ENCODE data around the gene SURF6. TPM values are rescaled to one million over a fixed set of nuclear protein-coding genes. Genes with fewer than 3 reads are reported as not detected.

Gene SURF6
- total RNA-seq, 2 experiments from 2014 or later: 24.9 to 28.3 TPM

DNA sequence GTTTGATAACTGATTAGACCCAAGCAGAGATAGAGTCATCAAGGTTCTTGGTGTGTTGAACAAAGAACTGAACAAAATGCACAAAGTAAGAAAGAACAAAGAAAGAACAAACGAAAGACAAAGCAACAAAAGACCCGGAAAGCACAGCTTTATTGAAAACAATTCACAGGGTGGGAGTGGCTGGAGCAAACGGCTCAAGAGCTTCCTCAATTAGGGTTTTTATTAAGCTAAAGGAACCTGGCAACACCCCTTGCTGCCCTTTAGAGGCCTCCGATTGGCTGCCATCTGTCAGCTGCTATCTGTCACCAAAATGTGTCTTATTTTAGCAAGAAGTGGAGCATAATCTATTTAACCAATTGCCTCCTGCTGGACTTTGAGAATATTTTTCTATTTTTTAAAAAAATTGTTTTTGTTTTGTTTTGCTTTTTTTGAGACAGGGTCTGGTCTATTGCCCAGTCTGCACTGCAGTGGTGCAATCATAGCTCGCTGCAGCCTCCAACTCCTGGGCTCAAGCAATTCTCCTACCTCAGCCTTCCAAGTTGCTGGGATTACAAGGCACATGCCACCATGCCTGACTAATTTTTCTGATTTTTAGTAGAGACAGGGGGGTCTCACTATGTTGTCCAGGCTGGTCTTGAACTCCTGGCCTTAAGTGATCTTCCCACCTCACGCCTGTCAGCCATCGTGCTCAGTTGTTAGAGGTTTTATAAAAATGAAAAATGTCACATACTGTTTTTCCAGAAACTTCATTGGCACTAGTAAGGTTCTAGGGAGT is 53.3 kb downstream of the SURF6 start:
- ChIA-PET POLR2A (no interaction called here), CTCF (interaction anchor here (0.8 to 1.3 kb wide), 2 partner anchors 10 to 43 kb away, joined by 4 read pairs; no protein-coding TSS in a partner anchor)
- H3K36me3 Mint-ChIP-seq (ENCODE audit: low read depth): no peaks in the 10 kb centered on the region
- H3K27me3 Mint-ChIP-seq: peaks cover 7% of the 10 kb centered on the region
- ATAC-seq: no peak
- H3K27ac Mint-ChIP-seq: no peak overlapping the region
- no peaks in the 10 kb centered on the region for H3K9me3 Mint-ChIP-seq
- TF ChIP-seq, protein P1, sequence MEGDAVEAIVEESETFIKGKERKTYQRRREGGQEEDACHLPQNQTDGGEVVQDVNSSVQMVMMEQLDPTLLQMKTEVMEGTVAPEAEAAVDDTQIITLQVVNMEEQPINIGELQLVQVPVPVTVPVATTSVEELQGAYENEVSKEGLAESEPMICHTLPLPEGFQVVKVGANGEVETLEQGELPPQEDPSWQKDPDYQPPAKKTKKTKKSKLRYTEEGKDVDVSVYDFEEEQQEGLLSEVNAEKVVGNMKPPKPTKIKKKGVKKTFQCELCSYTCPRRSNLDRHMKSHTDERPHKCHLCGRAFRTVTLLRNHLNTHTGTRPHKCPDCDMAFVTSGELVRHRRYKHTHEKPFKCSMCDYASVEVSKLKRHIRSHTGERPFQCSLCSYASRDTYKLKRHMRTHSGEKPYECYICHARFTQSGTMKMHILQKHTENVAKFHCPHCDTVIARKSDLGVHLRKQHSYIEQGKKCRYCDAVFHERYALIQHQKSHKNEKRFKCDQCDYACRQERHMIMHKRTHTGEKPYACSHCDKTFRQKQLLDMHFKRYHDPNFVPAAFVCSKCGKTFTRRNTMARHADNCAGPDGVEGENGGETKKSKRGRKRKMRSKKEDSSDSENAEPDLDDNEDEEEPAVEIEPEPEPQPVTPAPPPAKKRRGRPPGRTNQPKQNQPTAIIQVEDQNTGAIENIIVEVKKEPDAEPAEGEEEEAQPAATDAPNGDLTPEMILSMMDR (IDR thresholded peaks at IDR 0.05): no peak
- intact Hi-C loops (cut with micrococcal nuclease): no loop called here
- no peak for DNase-seq
- H3K4me3 Mint-ChIP-seq: no peak overlapping the region
- H3K4me1 Mint-ChIP-seq (ENCODE audit: low read depth): no peaks in the 10 kb centered on the region

DNA sequence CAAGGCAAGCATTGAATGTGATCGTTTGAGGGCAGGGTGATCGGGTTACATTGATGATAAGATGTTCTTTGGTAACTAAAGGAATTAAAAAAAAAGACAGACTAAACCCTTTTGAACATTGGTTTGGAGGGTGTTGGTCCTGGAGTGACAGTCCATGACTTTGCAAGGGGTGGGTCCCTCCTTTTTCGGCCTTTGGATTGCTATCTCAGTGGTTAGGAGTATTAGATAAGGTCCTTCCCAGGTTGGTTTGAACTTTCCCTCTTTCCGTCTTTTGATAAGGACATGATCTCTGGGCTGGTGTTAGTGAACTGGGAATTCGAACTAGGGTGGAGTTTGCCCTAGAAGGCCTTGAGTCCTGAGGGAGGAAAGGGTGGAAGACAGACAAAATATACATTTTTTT is 55.6 kb downstream of the SURF6 start:
- Mint-ChIP-seq H3K4me1 (ENCODE audit: low read depth) (no peaks in the 10 kb centered on the region), H3K9me3 (no peaks in the 10 kb centered on the region), H3K27ac (no peak overlapping the region), H3K36me3 (ENCODE audit: low read depth) (no peaks in the 10 kb centered on the region), H3K27me3 (peaks cover 18% of the 10 kb centered on the region), H3K4me3 (no peak overlapping the region)
- ChIA-PET POLR2A (no interaction called here), CTCF (interaction anchor here (1.1 kb wide), 1 partner anchor 28 kb away, joined by 3 read pairs; no protein-coding TSS in a partner anchor)
- ATAC-seq: no peak
- no peak for DNase-seq
- TF ChIP-seq, protein P1 (IDR thresholded peaks at IDR 0.05): no peak
- intact Hi-C loops (cut with micrococcal nuclease): no loop called here

Other genes with a start within 250 kb of the SURF6 start
- gene RALGDS, start 214.9 kb downstream of the SURF6 start, total RNA-seq: 10 to 100 TPM; 80.5 to 88.2 TPM
- gene GBGT1, start 172.3 kb downstream of the SURF6 start, total RNA-seq: 1 to 10 TPM; 3.6 to 4.1 TPM
- gene OBP2B, start 126.9 kb downstream of the SURF6 start, total RNA-seq: not detected
- gene ABO, start 61.0 kb downstream of the SURF6 start, total RNA-seq: not detected
- gene MED22, start 11.9 kb upstream of the SURF6 start, total RNA-seq: 10 to 100 TPM; 23.4 to 29.0 TPM
- 1,000 to 10,000 TPM; 3,479 to 3,507 TPM for gene RPL7A, start 12.0 kb upstream of the SURF6 start, total RNA-seq
- gene SURF1, start 20.3 kb upstream of the SURF6 start, total RNA-seq: 10 to 100 TPM; 22.1 to 25.3 TPM
- gene SURF2, start 20.4 kb upstream of the SURF6 start, total RNA-seq: 10 to 100 TPM; 14.6 to 21.5 TPM
- gene SURF4, start 39.9 kb upstream of the SURF6 start, total RNA-seq: 100 to 1,000 TPM; 219 to 239 TPM
- under 1 TPM; 0.45 to 0.52 TPM for gene STKLD1, start 40.2 kb upstream of the SURF6 start, total RNA-seq
- gene REXO4, start 81.8 kb upstream of the SURF6 start, total RNA-seq: 10 to 100 TPM; 35.3 to 36.7 TPM
- 1 to 10 TPM; 2.5 to 2.9 TPM for gene ADAMTS13, start 86.2 kb upstream of the SURF6 start, total RNA-seq
- gene CACFD1, start 123.8 kb upstream of the SURF6 start, total RNA-seq: 1 to 10 TPM; 1.3 to 1.4 TPM
- gene SLC2A6, start 142.9 kb upstream of the SURF6 start, total RNA-seq: 1 to 10 TPM; 5.4 to 6.7 TPM
- gene MYMK, start 188.8 kb upstream of the SURF6 start, total RNA-seq: not detected
- gene ADAMTSL2, start 198.5 kb upstream of the SURF6 start, total RNA-seq: under 1 TPM; 0.11 to 0.25 TPM

Data from activated CD8-positive, alpha-beta T cell treated with anti-CD3 and anti-CD28 coated beads for 36 hours (primary cell).